GM23248 (cell line): ENCODE measurements around the gene CCDC149.

ENCODE experiments used
- EZH2 ChIP-seq: fragments of 200-600 bp; sonication (generic); IDR thresholded peaks from 2 replicates; pipeline ENCODE4 v1.6.1; 2018; ENCODE audit warnings: antibody characterized with exemption, mild to moderate bottlenecking; ENCODE audit not compliant: insufficient read depth, poor library complexity, severe bottlenecking
- EZH2phosphoT487 ChIP-seq: fragments of 200-600 bp; sonication (generic); IDR thresholded peaks from 2 replicates; pipeline ENCODE4 v1.6.1; 2018; ENCODE audit warnings: antibody characterized with exemption, moderate library complexity, mild to moderate bottlenecking, low read depth; ENCODE audit not compliant: insufficient read depth

GRCh38 chr4:24923002-24923401 lies 10.2 kb upstream of the CCDC149 start:
- TF ChIP-seq EZH2phosphoT487 (no peak), EZH2 (no peak)
